Measurements from ENCODE around the gene NUDT16L1.

Gene NUDT16L1

GRCh38 chr16:4689864-4690704 is 3.3 kb upstream of the NUDT16L1 start:
- intact Hi-C loops (cut with DNase I) = no loop called here
- no peak for DNase-seq

GRCh38 chr16:4690946-4691665 is 2.3 kb upstream of the NUDT16L1 start:
- no peak for DNase-seq
- intact Hi-C loops (cut with DNase I) = no loop called here

GRCh38 chr16:4691666-4692412 is 1.5 kb upstream of the NUDT16L1 start:
- no peak for DNase-seq
- intact Hi-C loops (cut with DNase I) = no loop called here

GRCh38 chr16:4692460-4693295 is 684 bp upstream of the NUDT16L1 start:
- DNase-seq = peak in 2 of 42 donors; percentile 18 to 57
- intact Hi-C loops (cut with DNase I) = no loop called here

GRCh38 chr16:4693956-4694641 is 737 bp downstream of the NUDT16L1 start:
- intact Hi-C loops (cut with DNase I) = no loop called here
- DNase-seq = peak in 35 of 42 donors; percentile 30 to 71 (median 56)

- DNase-seq = peak in 40 of 42 donors; percentile 45 to 86 (median 66)
- intact Hi-C loops (cut with DNase I) = loop anchor here (5.0 kb wide), 1 partner anchor 262 kb away; the partner anchor contains the start of gene SEC14L5
These were observed 1.5 kb downstream of the NUDT16L1 start for GRCh38 chr16:4694642-4695451.

- intact Hi-C loops (cut with DNase I) = loop anchor here (5.0 kb wide), 1 partner anchor 262 kb away; the partner anchor contains the start of gene SEC14L5
These were observed 2.3 kb downstream of the NUDT16L1 start for GRCh38 chr16:4695473-4696171.

GRCh38 chr16:4696172-4696904 is 3.0 kb downstream of the NUDT16L1 start:
- DNase-seq = no peak
- intact Hi-C loops (cut with DNase I) = loop anchor here (5.0 kb wide), 1 partner anchor 261 kb away; the partner anchor contains the start of gene SEC14L5

More at GRCh38 chr16:4695473-4696171, 2.3 kb downstream of the NUDT16L1 start:
- no peak for DNase-seq

- intact Hi-C loops (cut with DNase I) = loop anchor here (5.0 kb wide), 1 partner anchor 260 kb away; the partner anchor contains the start of gene SEC14L5
These were observed 3.8 kb downstream of the NUDT16L1 start for GRCh38 chr16:4696905-4697847.

GRCh38 chr16:4697848-4698291 is 4.5 kb downstream of the NUDT16L1 start:
- intact Hi-C loops (cut with DNase I) = loop anchor here (5.0 kb wide), 1 partner anchor 259 kb away; the partner anchor contains the start of gene SEC14L5
- no peak for DNase-seq

More at GRCh38 chr16:4696905-4697847, 3.8 kb downstream of the NUDT16L1 start:
- no peak for DNase-seq

- DNase-seq = no peak
- intact Hi-C loops (cut with DNase I) = loop anchor here (5.0 kb wide), 1 partner anchor 259 kb away; the partner anchor contains the start of gene SEC14L5
These were observed 5.1 kb downstream of the NUDT16L1 start for GRCh38 chr16:4698321-4699045.

- DNase-seq = no peak
- intact Hi-C loops (cut with DNase I) = loop anchor here (5.0 kb wide), 1 partner anchor 258 kb away; the partner anchor contains the start of gene SEC14L5
These were observed 5.7 kb downstream of the NUDT16L1 start for GRCh38 chr16:4699046-4699556.

- peak in 12 of 42 donors; percentile 22 to 82 (median 57) for DNase-seq
- intact Hi-C loops (cut with DNase I) = no loop called here
These were observed 7.1 kb downstream of the NUDT16L1 start for GRCh38 chr16:4700380-4700996.

Data from head of caudate nucleus (tissue), 42 donors.